CD14-positive monocyte (primary cell): ENCODE data around the gene ARHGAP35. TPM values are rescaled to one million over a fixed set of nuclear protein-coding genes. Genes with fewer than 3 reads are reported as not detected.

Experiments used
- DNase-seq, 3 donors: peaks; one replicate each; pipeline ENCODE4 v3.0.0-alpha.2; 2011 to 2022
- H2AFZ ChIP-seq: 2 replicates; pipeline ENCODE4 v1.6.0; 2012; ENCODE audit warnings: mild to moderate bottlenecking, low read depth, low read length, inconsistent platforms; ENCODE audit not compliant: insufficient read depth, poor library complexity, severe bottlenecking
- H3K27ac ChIP-seq, 2 donors: 1 replicate in 1 of 2; 2 replicates in 1 of 2; pipeline ENCODE4 v1.5.1; 2012 to 2013; ENCODE audit warnings: low read length in 2 of 2, control low read depth in 1 of 2, inconsistent platforms in 1 of 2, low read depth in 1 of 2, mild to moderate bottlenecking in 1 of 2
- H3K27me3 ChIP-seq, 2 donors: one replicate each; pipeline versions ENCODE4 v1.6.0 to v1.6.1; 2011 to 2013; ENCODE audit warnings: low read length in 2 of 2; ENCODE audit not compliant: control insufficient read depth in 2 of 2, insufficient read depth in 2 of 2
- H3K36me3 ChIP-seq, 2 donors: replicated peaks in 1 of 2; 1 replicate in 1 of 2; 2 replicates in 1 of 2; pipeline versions ENCODE4 v1.5.1 to v1.6.1; 2012 to 2013; ENCODE audit warnings: low read length in 2 of 2, control low read depth in 1 of 2, inconsistent platforms in 1 of 2, mild to moderate bottlenecking in 1 of 2; ENCODE audit not compliant: insufficient read depth in 2 of 2, control insufficient read depth in 1 of 2
- H3K4me1 ChIP-seq, 2 donors: 1 replicate in 1 of 2; 2 replicates in 1 of 2; pipeline versions ENCODE4 v1.5.1 to v1.6.1; 2012 to 2013; ENCODE audit warnings: low read length in 2 of 2, control low read depth in 1 of 2, inconsistent platforms in 1 of 2, mild to moderate bottlenecking in 1 of 2, moderate library complexity in 1 of 2; ENCODE audit not compliant: insufficient read depth in 2 of 2, control insufficient read depth in 1 of 2
- H3K4me2 ChIP-seq: replicated peaks from 2 replicates; pipeline ENCODE3; 2012; ENCODE audit warnings: low read length, moderate library complexity, mild to moderate bottlenecking; ENCODE audit not compliant: poor library complexity, severe bottlenecking; ENCODE audit errors: extremely low read depth
- H3K4me3 ChIP-seq, 3 experiments: fragments of 200-600 bp in 1 of 3; sonication (generic) in 1 of 3; replicated peaks in 1 of 3; 1 replicate in 2 of 3; 2 replicates in 1 of 3; pipeline ENCODE4 v1.5.1; 2011 to 2013; ENCODE audit warnings: low read length in 3 of 3, mild to moderate bottlenecking in 3 of 3, control low read depth in 2 of 3, low read depth in 2 of 3, inconsistent platforms in 1 of 3, moderate library complexity in 1 of 3
- H3K79me2 ChIP-seq: 2 replicates; pipeline ENCODE4 v1.6.0; 2012; ENCODE audit warnings: mild to moderate bottlenecking, control low read depth, inconsistent platforms, low read length, moderate library complexity; ENCODE audit not compliant: insufficient read depth
- H3K9ac ChIP-seq: 2 replicates; pipeline ENCODE4 v1.6.0; 2017; ENCODE audit warnings: low read length, mild to moderate bottlenecking; ENCODE audit not compliant: insufficient read depth, poor library complexity, severe bottlenecking
- H3K9me3 ChIP-seq, 2 donors: replicated peaks in 1 of 2; 1 replicate in 1 of 2; 2 replicates in 1 of 2; pipeline versions ENCODE4 v1.5.1 to v1.6.1; 2012 to 2013; ENCODE audit warnings: low read length in 2 of 2, control low read depth in 1 of 2; ENCODE audit not compliant: control insufficient read depth in 1 of 2, insufficient read depth in 1 of 2
- H4K20me1 ChIP-seq: 2 replicates; pipeline ENCODE4 v1.6.0; 2012; ENCODE audit warnings: mild to moderate bottlenecking, low read length, control low read depth, moderate library complexity; ENCODE audit not compliant: insufficient read depth
- H3K27ac Mint-ChIP-seq, 7 donors: one replicate each; pipeline ENCODE4 v1.8.0; 2020; ENCODE audit warnings: mild to moderate bottlenecking in 7 of 7, mixed read lengths in 7 of 7, moderate library complexity in 6 of 7, inconsistent platforms in 2 of 7
- H3K27me3 Mint-ChIP-seq, 3 donors: one replicate each; pipeline ENCODE4 v1.8.0; 2021 to 2022; ENCODE audit warnings: low read depth in 3 of 3, mild to moderate bottlenecking in 3 of 3, mixed read lengths in 3 of 3, moderate library complexity in 3 of 3, inconsistent platforms in 1 of 3
- H3K36me3 Mint-ChIP-seq, 2 donors: one replicate each; pipeline ENCODE4 v1.8.0; 2020; ENCODE audit warnings: mixed read lengths in 2 of 2, inconsistent platforms in 1 of 2, mild to moderate bottlenecking in 1 of 2
- H3K4me1 Mint-ChIP-seq: one replicate; pipeline ENCODE4 v1.8.0; 2020; ENCODE audit warnings: mild to moderate bottlenecking, mixed read lengths
- H3K4me3 Mint-ChIP-seq, 2 donors: one replicate each; pipeline ENCODE4 v1.8.0; 2020; ENCODE audit warnings: mild to moderate bottlenecking in 2 of 2, mixed read lengths in 2 of 2, moderate library complexity in 1 of 2
- H3K9me3 Mint-ChIP-seq, 7 donors: one replicate each; pipeline ENCODE4 v1.8.0; 2020 to 2022; ENCODE audit warnings: mixed read lengths in 7 of 7, mild to moderate bottlenecking in 6 of 7, moderate library complexity in 6 of 7, inconsistent platforms in 2 of 7
- WGBS: methylation state at CpG from one replicate; pipeline ENCODE4 v1.1.5; 2013; ENCODE audit warnings: missing lambda C conversion rate; ENCODE audit not compliant: insufficient coverage; 5-methylcytosine and 5-hydroxymethylcytosine counted together
- intact Hi-C, 2 donors: fragments of 100-400 bp; cut with micrococcal nuclease; formaldehyde crosslinking; loops; one replicate each; pipeline versions ENCODE4 v1.15.0 to v1.15.1; 2023
- polyA plus RNA-seq, 3 donors: library from polyadenylated mRNA; depleted of rRNA in 1 of 3; unstranded in 2 of 3; stranded (reverse) in 1 of 3; fragments of 300-500 nt in 2 of 3; fragments of >200 nt in 1 of 3; fragmentation: Illumina TruSeq in 2 of 3; gene quantifications; 1 replicate in 2 of 3; 2 replicates in 1 of 3; pipeline ENCODE4 v1.2.3, GENCODE V29; 2012 to 2021
- TF ChIP-seq, protein P1 (sequence below): fragments of 200-600 bp; IDR thresholded peaks from one replicate; pipeline ENCODE4 v1.8.0; 2022; ENCODE audit warnings: antibody characterized with exemption, mild to moderate bottlenecking

The ARHGAP35 gene
- polyA plus RNA-seq, 3 donors = 1.5 to 7.6 (median 2.0) TPM

DNA sequence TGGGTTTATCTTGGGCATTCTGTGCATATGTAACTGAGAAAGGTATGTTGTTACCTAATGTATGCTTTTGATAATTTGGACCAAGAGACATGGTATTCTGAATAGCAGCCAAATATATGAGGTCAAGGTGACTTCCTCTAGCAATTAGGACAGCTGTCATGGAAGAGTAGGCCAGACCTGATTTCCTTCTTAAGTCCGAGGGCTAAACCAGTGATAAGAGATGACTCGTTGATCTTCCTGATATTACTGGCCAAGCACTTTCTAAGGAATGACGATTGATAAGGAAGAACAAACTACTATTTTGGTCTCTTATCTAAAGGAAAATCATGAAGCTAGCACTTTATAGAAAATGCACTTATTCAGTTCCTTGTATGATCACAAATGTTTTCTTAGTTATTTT is 42.7 kb downstream of the ARHGAP35 start:
- TF ChIP-seq, protein P1, sequence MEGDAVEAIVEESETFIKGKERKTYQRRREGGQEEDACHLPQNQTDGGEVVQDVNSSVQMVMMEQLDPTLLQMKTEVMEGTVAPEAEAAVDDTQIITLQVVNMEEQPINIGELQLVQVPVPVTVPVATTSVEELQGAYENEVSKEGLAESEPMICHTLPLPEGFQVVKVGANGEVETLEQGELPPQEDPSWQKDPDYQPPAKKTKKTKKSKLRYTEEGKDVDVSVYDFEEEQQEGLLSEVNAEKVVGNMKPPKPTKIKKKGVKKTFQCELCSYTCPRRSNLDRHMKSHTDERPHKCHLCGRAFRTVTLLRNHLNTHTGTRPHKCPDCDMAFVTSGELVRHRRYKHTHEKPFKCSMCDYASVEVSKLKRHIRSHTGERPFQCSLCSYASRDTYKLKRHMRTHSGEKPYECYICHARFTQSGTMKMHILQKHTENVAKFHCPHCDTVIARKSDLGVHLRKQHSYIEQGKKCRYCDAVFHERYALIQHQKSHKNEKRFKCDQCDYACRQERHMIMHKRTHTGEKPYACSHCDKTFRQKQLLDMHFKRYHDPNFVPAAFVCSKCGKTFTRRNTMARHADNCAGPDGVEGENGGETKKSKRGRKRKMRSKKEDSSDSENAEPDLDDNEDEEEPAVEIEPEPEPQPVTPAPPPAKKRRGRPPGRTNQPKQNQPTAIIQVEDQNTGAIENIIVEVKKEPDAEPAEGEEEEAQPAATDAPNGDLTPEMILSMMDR = no peak
- no peaks in the 10 kb centered on the region for H3K9me3 Mint-ChIP-seq
- no peak overlapping the region for H3K4me3 Mint-ChIP-seq
- no peak overlapping the region for H2AFZ ChIP-seq
- H3K79me2 ChIP-seq = peaks cover 90% of the 10 kb centered on the region
- no peaks in the 10 kb centered on the region for H3K4me1 Mint-ChIP-seq
- intact Hi-C loops = no loop called here
- peaks cover 0 to 8% of the 10 kb centered on the region in 2 donors for H3K36me3 Mint-ChIP-seq
- no peak for DNase-seq
- H3K4me3 ChIP-seq = no peak overlapping the region
- H3K27ac Mint-ChIP-seq = peak overlapping the region in 1 of 7 donors; percentile 58
- H3K27me3 Mint-ChIP-seq = peaks cover 0 to 2% (median 0%) of the 10 kb centered on the region in 3 donors
- H3K27me3 ChIP-seq = no peaks in the 10 kb centered on the region
- peaks cover 87% of the 10 kb centered on the region for H4K20me1 ChIP-seq
- H3K9me3 ChIP-seq = no peaks in the 10 kb centered on the region
- no peak overlapping the region for H3K27ac ChIP-seq
- no CpG with 5 or more reads among the region's 3 CpGs for WGBS
- H3K4me1 ChIP-seq = no peaks in the 10 kb centered on the region
- no peak overlapping the region for H3K4me2 ChIP-seq
- no peak overlapping the region for H3K9ac ChIP-seq
- H3K36me3 ChIP-seq = peaks cover 0 to 4% of the 10 kb centered on the region in 2 donors

DNA sequence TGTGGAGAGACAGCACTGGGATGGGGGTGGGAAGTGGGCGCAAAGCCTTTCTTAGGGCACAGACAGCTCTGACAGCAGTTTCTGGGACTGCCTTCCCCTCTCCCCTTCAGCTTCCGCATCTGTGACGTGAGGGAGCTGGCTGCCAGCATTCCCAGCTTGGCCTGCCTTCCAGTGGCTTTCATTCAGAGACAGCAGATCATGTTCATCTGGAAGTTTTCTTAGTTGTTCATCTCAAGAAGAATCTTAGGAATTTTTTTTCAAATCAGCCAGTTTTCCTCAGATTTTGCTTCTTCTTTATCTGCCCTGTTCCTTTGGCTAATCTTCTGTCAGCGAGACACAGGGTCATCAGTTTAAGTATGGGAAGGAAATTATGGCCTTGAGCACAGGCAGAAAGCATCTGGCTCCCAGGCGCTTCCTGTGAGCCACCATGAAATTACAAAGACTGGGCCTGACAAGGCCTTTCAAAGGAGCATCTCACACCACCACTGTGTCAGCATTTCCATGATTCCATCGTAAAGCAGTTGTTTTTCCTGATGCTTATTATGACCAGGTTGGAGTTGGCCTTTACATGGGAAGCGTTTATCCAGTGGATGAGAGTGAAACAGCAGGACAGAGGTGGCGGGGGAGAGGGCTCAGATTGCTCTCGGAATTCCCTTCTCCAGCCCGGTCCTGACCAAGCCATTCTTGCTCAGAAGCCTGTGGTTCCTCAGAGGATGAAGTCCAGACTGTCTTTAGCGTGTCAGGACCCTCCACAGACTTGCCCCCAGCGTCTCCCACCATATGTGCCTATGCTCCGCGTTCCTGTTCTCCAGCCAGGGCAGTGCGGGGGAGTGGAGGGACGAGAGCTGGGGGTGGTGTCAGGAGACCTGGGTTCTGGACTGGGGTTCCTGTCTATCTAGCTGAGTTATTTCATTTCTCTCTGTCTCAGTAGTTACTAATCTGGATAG is 43.6 kb downstream of the ARHGAP35 start:
- no peaks in the 10 kb centered on the region for H3K9me3 Mint-ChIP-seq
- H3K27ac ChIP-seq = no peak overlapping the region
- H3K4me2 ChIP-seq = no peak overlapping the region
- peaks cover 90% of the 10 kb centered on the region for H3K79me2 ChIP-seq
- no peaks in the 10 kb centered on the region for H3K9me3 ChIP-seq
- H3K4me3 ChIP-seq = no peak overlapping the region
- peaks cover 87% of the 10 kb centered on the region for H4K20me1 ChIP-seq
- no peak overlapping the region for H3K4me3 Mint-ChIP-seq
- peaks cover 0 to 2% (median 0%) of the 10 kb centered on the region in 3 donors for H3K27me3 Mint-ChIP-seq
- no peak overlapping the region for H2AFZ ChIP-seq
- no peaks in the 10 kb centered on the region for H3K36me3 ChIP-seq
- DNase-seq = no peak
- WGBS = 97% methylated on average over 8 of the region's 16 CpGs
- intact Hi-C loops = no loop called here
- H3K9ac ChIP-seq = no peak overlapping the region
- H3K36me3 Mint-ChIP-seq = peaks cover 0 to 5% of the 10 kb centered on the region in 2 donors
- TF ChIP-seq, protein P1 = no peak
- no peaks in the 10 kb centered on the region for H3K4me1 ChIP-seq
- H3K27me3 ChIP-seq = no peaks in the 10 kb centered on the region
- no peaks in the 10 kb centered on the region for H3K4me1 Mint-ChIP-seq
- H3K27ac Mint-ChIP-seq = peak overlapping the region in 2 of 7 donors; percentile 30 to 42
